ENCODE measurements around the gene ZC3H10.

ZC3H10 gene

GRCh38 chr12:56128670-56129205, 10.7 kb downstream of the ZC3H10 start:
- no peak for DNase-seq

GRCh38 chr12:56129206-56129941, 11.3 kb downstream of the ZC3H10 start:
- DNase-seq = peak; percentile 61

GRCh38 chr12:56129942-56130495, 12.0 kb downstream of the ZC3H10 start:
- no peak for DNase-seq

GRCh38 chr12:56130876-56131275, 12.8 kb downstream of the ZC3H10 start:
- DNase-seq = no peak

- no peak for DNase-seq
These were observed 16.8 kb downstream of the ZC3H10 start for GRCh38 chr12:56134897-56135296.

- no peak for DNase-seq
These were observed 19.9 kb downstream of the ZC3H10 start for GRCh38 chr12:56137853-56138571.

GRCh38 chr12:56141946-56142784, 24.1 kb downstream of the ZC3H10 start:
- DNase-seq = no peak

GRCh38 chr12:56143217-56143616, 25.2 kb downstream of the ZC3H10 start:
- no peak for DNase-seq

- DNase-seq = no peak
These were observed 25.8 kb downstream of the ZC3H10 start for GRCh38 chr12:56143870-56144269.

GRCh38 chr12:56145217-56145616, 27.2 kb downstream of the ZC3H10 start:
- no peak for DNase-seq

- no peak for DNase-seq
These were observed 28.7 kb downstream of the ZC3H10 start for GRCh38 chr12:56146492-56147460.

- no peak for DNase-seq
These were observed 32.5 kb downstream of the ZC3H10 start for GRCh38 chr12:56150563-56150962.

- peak; percentile 78 for DNase-seq
These were observed 33.6 kb downstream of the ZC3H10 start for GRCh38 chr12:56151672-56152131.

GRCh38 chr12:56152132-56152755, 34.2 kb downstream of the ZC3H10 start, which contains the start of gene MYL6B:
MYL6B (plus strand) TSS chr12:56152587; CDS start chr12:56153919, 1,332 bp downstream.
- peak; percentile 96 for DNase-seq

- DNase-seq = no peak
These were observed 35.0 kb downstream of the ZC3H10 start for GRCh38 chr12:56152756-56153677.

- no peak for DNase-seq
These were observed 35.6 kb downstream of the ZC3H10 start for GRCh38 chr12:56153678-56154065.

GRCh38 chr12:56154246-56154771, 36.2 kb downstream of the ZC3H10 start:
- DNase-seq = no peak

GRCh38 chr12:56154818-56155217, 36.8 kb downstream of the ZC3H10 start:
- DNase-seq = no peak

- no peak for DNase-seq
These were observed 37.3 kb downstream of the ZC3H10 start for GRCh38 chr12:56155256-56155845.
